H9 (cell line): Measurements from ENCODE around the gene EVI5. TPM values are rescaled to one million over a fixed set of nuclear protein-coding genes. Genes with fewer than 3 reads are reported as not detected.

Experiments
- DNase-seq: peaks from one replicate; pipeline ENCODE4 v3.0.0-alpha.2; 2017
- H2AFZ ChIP-seq: one replicate; pipeline ENCODE4 v1.6.1; 2013; ENCODE audit warnings: mild to moderate bottlenecking, low read length, control low read depth, moderate library complexity
- H2AK5ac ChIP-seq: 2 replicates; pipeline ENCODE4 v1.6.1; 2013; ENCODE audit warnings: low read length, control low read depth, mixed read lengths; ENCODE audit not compliant: insufficient read length
- H2BK120ac ChIP-seq: one replicate; pipeline ENCODE4 v1.6.1; 2013; ENCODE audit warnings: low read depth, mild to moderate bottlenecking, low read length, control low read depth, inconsistent platforms; ENCODE audit not compliant: poor library complexity, severe bottlenecking
- H2BK12ac ChIP-seq: 2 replicates; pipeline ENCODE4 v1.6.1; 2013; ENCODE audit warnings: low read length, control low read depth, mixed read lengths, low read depth; ENCODE audit not compliant: insufficient read length
- H2BK15ac ChIP-seq: 2 replicates; pipeline ENCODE4 v1.6.1; 2013; ENCODE audit warnings: low read depth, low read length, control low read depth
- H2BK20ac ChIP-seq: one replicate; pipeline ENCODE4 v1.6.1; 2013; ENCODE audit warnings: low read depth, mild to moderate bottlenecking, low read length, control low read depth, inconsistent platforms; ENCODE audit not compliant: poor library complexity, severe bottlenecking
- H2BK5ac ChIP-seq: 2 replicates; pipeline ENCODE4 v1.6.1; 2013; ENCODE audit warnings: low read length, control low read depth, mixed read lengths; ENCODE audit not compliant: insufficient read length
- H3K14ac ChIP-seq: 2 replicates; pipeline ENCODE4 v1.6.1; 2013; ENCODE audit warnings: low read length, control low read depth; ENCODE audit not compliant: insufficient read depth
- H3K18ac ChIP-seq: 2 replicates; pipeline ENCODE4 v1.6.1; 2013; ENCODE audit warnings: low read depth, mild to moderate bottlenecking, mixed read lengths, low read length, control low read depth; ENCODE audit not compliant: insufficient read length
- H3K23ac ChIP-seq: 2 replicates; pipeline ENCODE4 v1.6.1; 2013; ENCODE audit warnings: low read length, control low read depth, mixed read lengths, low read depth; ENCODE audit not compliant: insufficient read length
- H3K23me2 ChIP-seq: 2 replicates; pipeline ENCODE4 v1.6.1; 2013; ENCODE audit warnings: low read depth, mild to moderate bottlenecking, mixed read lengths, low read length, control low read depth; ENCODE audit not compliant: insufficient read length, poor library complexity, severe bottlenecking
- H3K27ac ChIP-seq: 2 replicates; pipeline ENCODE4 v1.5.1; 2013; ENCODE audit warnings: low read length, control low read depth, mixed read lengths, low read depth; ENCODE audit not compliant: insufficient read length
- H3K27me3 ChIP-seq: 2 replicates; pipeline ENCODE4 v1.6.1; 2013; ENCODE audit warnings: low read length, control low read depth, inconsistent platforms; ENCODE audit not compliant: insufficient read depth
- H3K4ac ChIP-seq: 2 replicates; pipeline ENCODE4 v1.6.1; 2013; ENCODE audit warnings: low read depth, mild to moderate bottlenecking, control low read depth, inconsistent platforms, low read length, moderate library complexity
- H3K4me1 ChIP-seq: 2 replicates; pipeline ENCODE4 v1.6.1; 2013; ENCODE audit warnings: low read length, control low read depth, inconsistent platforms; ENCODE audit not compliant: insufficient read depth
- H3K4me2 ChIP-seq: 2 replicates; pipeline ENCODE4 v1.6.1; 2013; ENCODE audit warnings: low read length, control low read depth, mixed read lengths; ENCODE audit not compliant: insufficient read length, insufficient read depth
- H3K56ac ChIP-seq: 2 replicates; pipeline ENCODE4 v1.6.1; 2013; ENCODE audit warnings: low read depth, mild to moderate bottlenecking, mixed read lengths, low read length, control low read depth; ENCODE audit not compliant: insufficient read length
- H3K79me1 ChIP-seq: 2 replicates; pipeline ENCODE4 v1.6.1; 2013; ENCODE audit warnings: low read depth, mild to moderate bottlenecking, moderate library complexity, low read length, control low read depth, inconsistent platforms; ENCODE audit not compliant: insufficient read depth, poor library complexity, severe bottlenecking
- H3K79me2 ChIP-seq: 2 replicates; pipeline ENCODE4 v1.6.1; 2013; ENCODE audit warnings: low read length, control low read depth, inconsistent platforms; ENCODE audit not compliant: insufficient read depth
- H3K9ac ChIP-seq: 2 replicates; pipeline ENCODE4 v1.6.1; 2013; ENCODE audit warnings: low read length, control low read depth, mixed read lengths; ENCODE audit not compliant: insufficient read length; ENCODE audit errors: extremely low read depth
- H3K9me3 ChIP-seq: one replicate; pipeline ENCODE4 v1.6.1; 2013; ENCODE audit warnings: low read depth, low read length, inconsistent platforms; ENCODE audit not compliant: control insufficient read depth
- H3T11ph ChIP-seq: one replicate; pipeline ENCODE4 v1.6.1; 2013; ENCODE audit warnings: mild to moderate bottlenecking, low read length, control low read depth, inconsistent platforms
- H4K20me1 ChIP-seq: one replicate; pipeline ENCODE4 v1.6.1; 2013; ENCODE audit not compliant: control insufficient read depth, insufficient read length, insufficient read depth
- H4K5ac ChIP-seq: 2 replicates; pipeline ENCODE4 v1.6.1; 2013; ENCODE audit warnings: low read depth, mild to moderate bottlenecking, mixed read lengths, low read length, control low read depth; ENCODE audit not compliant: insufficient read length
- H4K8ac ChIP-seq: replicated peaks from 2 replicates; pipeline ENCODE4 v1.6.1; 2013; ENCODE audit warnings: low read length, control low read depth, mixed read lengths, low read depth; ENCODE audit not compliant: insufficient read length
- H4K91ac ChIP-seq: 2 replicates; pipeline ENCODE4 v1.6.1; 2013; ENCODE audit warnings: low read depth, mild to moderate bottlenecking, moderate library complexity, mixed read lengths, low read length, control low read depth; ENCODE audit not compliant: insufficient read length
- H3K27ac Mint-ChIP-seq, 3 experiments: 2 replicates in 2 of 3; 3 replicates in 1 of 3; pipeline ENCODE4 v1.8.0; 2020 to 2021; ENCODE audit warnings: mixed read lengths in 3 of 3, mild to moderate bottlenecking in 1 of 3, moderate library complexity in 1 of 3
- H3K27me3 Mint-ChIP-seq: 2 replicates; pipeline ENCODE4 v1.8.0; 2021; ENCODE audit warnings: low read depth, mild to moderate bottlenecking, moderate library complexity, mixed read lengths
- H3K36me3 Mint-ChIP-seq, 3 experiments: 2 replicates in 2 of 3; 3 replicates in 1 of 3; pipeline ENCODE4 v1.8.0; 2020 to 2021; ENCODE audit warnings: low read depth in 3 of 3, mixed read lengths in 3 of 3; ENCODE audit not compliant: insufficient read depth in 1 of 3
- H3K4me1 Mint-ChIP-seq, 2 experiments: 2 replicates each; pipeline ENCODE4 v1.8.0; 2020; ENCODE audit warnings: mixed read lengths in 2 of 2
- H3K4me3 Mint-ChIP-seq, 2 experiments: 2 replicates in 1 of 2; 3 replicates in 1 of 2; pipeline ENCODE4 v1.8.0; 2020 to 2021; ENCODE audit warnings: mild to moderate bottlenecking in 2 of 2, mixed read lengths in 2 of 2, moderate library complexity in 1 of 2
- H3K9me3 Mint-ChIP-seq, 2 experiments: 2 replicates in 1 of 2; 3 replicates in 1 of 2; pipeline ENCODE4 v1.8.0; 2020; ENCODE audit warnings: mild to moderate bottlenecking in 2 of 2, mixed read lengths in 2 of 2, moderate library complexity in 1 of 2
- CTCF ChIP-seq: fragments of 200-600 bp; sonication (generic); conservative IDR thresholded peaks from 3 replicates; pipeline ENCODE4 v1.8.0; 2021; ENCODE audit warnings: antibody characterized with exemption, mild to moderate bottlenecking
- WGBS: extraction: QIAGEN DNeasy Blood & Tissue Kit; methylation state at CpG from one replicate; pipeline ENCODE4 v1.1.7; 2013; ENCODE audit warnings: missing lambda C conversion rate, low lambda C conversion rate, mixed read lengths; ENCODE audit not compliant: insufficient read length; ENCODE audit errors: extremely low coverage; 5-methylcytosine and 5-hydroxymethylcytosine counted together
- total RNA-seq: library from RNA; stranded (reverse); gene quantifications from 2 replicates; pipeline ENCODE4 v1.2.1, GENCODE V29; 2021

Gene EVI5
- total RNA-seq, 1 experiment from 2014 or later = 9.7 TPM

DNA sequence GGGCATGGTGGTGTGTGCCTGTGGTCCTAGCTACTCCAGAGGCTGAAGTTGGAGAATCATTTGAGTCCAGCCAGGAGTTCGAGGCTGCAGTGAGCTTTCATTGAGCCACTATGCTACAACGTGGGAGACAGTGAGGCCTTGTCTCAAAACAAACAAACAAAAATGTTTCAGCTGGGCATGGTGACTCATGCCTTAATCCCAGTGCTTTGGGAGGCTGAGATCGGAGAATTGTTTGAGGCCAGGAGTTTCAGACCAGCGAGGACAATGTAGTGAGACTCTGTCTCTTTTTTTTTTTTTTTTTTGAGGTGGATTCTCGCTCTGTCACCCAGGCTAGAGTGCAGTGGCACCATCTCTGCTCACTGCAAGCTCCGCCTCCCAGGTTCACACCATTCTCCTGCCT is 41.9 kb upstream of the EVI5 start:
- Histone ChIP-seq H3K4me2 (no peak overlapping the region), H3K23ac (no peak overlapping the region), H2AFZ (no peak overlapping the region), H3T11ph (no peak overlapping the region), H2BK120ac (no peak overlapping the region), H3K27ac (no peak overlapping the region), H2BK5ac (no peak overlapping the region), H3K27me3 (no peaks in the 10 kb centered on the region), H3K9me3 (no peaks in the 10 kb centered on the region), H2BK15ac (no peak overlapping the region), H2BK20ac (no peak overlapping the region), H3K79me2 (no peaks in the 10 kb centered on the region), H2AK5ac (no peak overlapping the region), H3K79me1 (no peaks in the 10 kb centered on the region), H3K14ac (no peak overlapping the region), H2BK12ac (no peak overlapping the region), H3K18ac (no peak overlapping the region), H4K8ac (no peak overlapping the region), H3K9ac (no peak overlapping the region), H4K91ac (no peak overlapping the region), H3K4me1 (no peaks in the 10 kb centered on the region), H4K20me1 (no peaks in the 10 kb centered on the region), H4K5ac (no peak overlapping the region), H3K56ac (no peak overlapping the region), H3K4ac (no peak overlapping the region), H3K23me2 (no peaks in the 10 kb centered on the region)
- no CpG with 5 or more reads among the region's 6 CpGs for WGBS
- no peak for DNase-seq
- Mint-ChIP-seq H3K4me3 (no peak overlapping the region), H3K36me3 (no peaks in the 10 kb centered on the region), H3K27me3 (no peaks in the 10 kb centered on the region), H3K9me3 (no peaks in the 10 kb centered on the region), H3K27ac (no peak overlapping the region), H3K4me1 (0 out of 4 replicates have a peak, but pooled peaks cover 0 to 4% of the 10 kb centered on the region in 2 experiments)
- no peak for TF ChIP-seq CTCF
